ENCODE data around the gene NEGR1.

NEGR1 gene

GRCh38 chr1:71944006-71944405 lies 338.3 kb downstream of the NEGR1 start:
- Histone ChIP-seq H3K36me3 (ENCODE audit: insufficient read depth, low read length) (no peaks in the 10 kb centered on the region), H3K9me2 (replicated peaks; ENCODE audit: low read depth, low read length) (no peaks in the 10 kb centered on the region), H3K4me1 (ENCODE audit: insufficient read depth, low read length, poor library complexity, severe bottlenecking) (peaks cover 6% of the 10 kb centered on the region), H3F3A (ENCODE audit: low read depth) (no peaks in the 10 kb centered on the region), H3K27me3 (ENCODE audit: insufficient read depth, low read length, poor library complexity, severe bottlenecking) (no peaks in the 10 kb centered on the region), H3K79me2 (ENCODE audit: insufficient read depth, low read length) (no peaks in the 10 kb centered on the region), H3K4me3 (ENCODE audit: low read length, poor library complexity, severe bottlenecking) (no peak overlapping the region), H3K9ac (ENCODE audit: low read depth, low read length, poor library complexity, severe bottlenecking) (no peak overlapping the region), H3K4me2 (ENCODE audit: low read depth, low read length, poor library complexity, severe bottlenecking) (no peak overlapping the region), H3K9me3 (ENCODE audit: insufficient read depth, low read depth, low read length) (no peaks in the 10 kb centered on the region), H2AFZ (ENCODE audit: low read length) (peak overlapping the region; percentile 40), H4K20me1 (ENCODE audit: insufficient read depth, low read length, poor library complexity, severe bottlenecking) (no peaks in the 10 kb centered on the region)
- TF ChIP-seq EZH2phosphoT487 (IDR thresholded peaks at IDR 0.05; ENCODE audit: borderline replicate concordance) (no peak), CTCF (conservative IDR thresholded peaks at IDR 0.05; ENCODE audit: low read length) (no peak)

DNA sequence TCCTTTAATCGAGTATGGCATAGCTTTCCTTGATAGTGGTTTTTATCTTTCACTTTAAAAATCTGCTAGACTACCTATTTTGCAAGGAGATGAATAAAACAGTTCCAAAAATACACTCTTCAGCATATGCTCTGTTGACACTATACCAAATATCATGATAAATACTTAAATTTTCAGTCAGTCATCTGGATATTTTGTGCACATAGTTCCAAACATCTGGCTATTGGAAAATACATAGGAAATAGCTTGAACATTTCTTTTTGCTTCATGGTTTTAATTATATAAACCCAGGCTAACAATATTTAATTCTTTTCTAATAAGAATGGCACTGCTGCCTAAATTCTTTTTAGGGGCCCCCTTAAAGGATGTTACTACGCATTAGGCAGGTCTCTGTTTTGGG lies 342.1 kb downstream of the NEGR1 start:
- H3K9ac ChIP-seq (ENCODE audit: low read depth, low read length, poor library complexity, severe bottlenecking), result no peak overlapping the region
- H3K4me2 ChIP-seq (ENCODE audit: low read depth, low read length, poor library complexity, severe bottlenecking), result no peak overlapping the region
- no peaks in the 10 kb centered on the region for H3K36me3 ChIP-seq (ENCODE audit: insufficient read depth, low read length)

DNA sequence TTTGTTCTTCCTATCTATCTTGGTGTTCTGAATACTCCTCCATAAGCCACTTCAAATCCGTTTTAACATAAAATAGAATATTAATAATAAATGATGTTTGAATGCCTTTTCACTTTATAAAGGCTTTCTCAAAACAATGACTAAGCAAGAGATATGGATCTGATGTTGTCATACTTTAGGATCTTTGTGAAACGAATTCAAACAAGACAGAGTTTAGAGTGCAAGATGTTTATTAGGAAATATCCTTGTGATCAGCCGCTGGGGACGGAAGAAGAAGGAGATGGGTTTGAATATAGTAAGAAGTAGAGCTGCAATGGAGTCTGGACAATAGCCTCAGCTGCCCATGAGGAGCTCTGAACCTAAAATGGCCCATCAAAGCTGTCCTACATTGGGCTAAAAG lies 351.8 kb downstream of the NEGR1 start:
- TF ChIP-seq CTCF (conservative IDR thresholded peaks at IDR 0.05; ENCODE audit: low read length), result no peak
- no peak for TF ChIP-seq EZH2phosphoT487 (IDR thresholded peaks at IDR 0.05; ENCODE audit: borderline replicate concordance)

More for the DNA sequence above, 342.1 kb downstream of the NEGR1 start:
- TF ChIP-seq EZH2phosphoT487 (IDR thresholded peaks at IDR 0.05; ENCODE audit: borderline replicate concordance) (no peak), CTCF (conservative IDR thresholded peaks at IDR 0.05; ENCODE audit: low read length) (no peak)
- Histone ChIP-seq H3K4me1 (ENCODE audit: insufficient read depth, low read length, poor library complexity, severe bottlenecking) (peaks cover 21% of the 10 kb centered on the region), H3K9me2 (replicated peaks; ENCODE audit: low read depth, low read length) (no peaks in the 10 kb centered on the region), H3K27me3 (ENCODE audit: insufficient read depth, low read length, poor library complexity, severe bottlenecking) (no peaks in the 10 kb centered on the region), H3F3A (ENCODE audit: low read depth) (no peaks in the 10 kb centered on the region; the same call in 1 of the 2 replicates), H4K20me1 (ENCODE audit: insufficient read depth, low read length, poor library complexity, severe bottlenecking) (no peaks in the 10 kb centered on the region), H3K79me2 (ENCODE audit: insufficient read depth, low read length) (no peaks in the 10 kb centered on the region), H2AFZ (ENCODE audit: low read length) (no peak overlapping the region), H3K4me3 (ENCODE audit: low read length, poor library complexity, severe bottlenecking) (no peak overlapping the region), H3K9me3 (ENCODE audit: insufficient read depth, low read depth, low read length) (no peaks in the 10 kb centered on the region)

More for the DNA sequence above, 351.8 kb downstream of the NEGR1 start:
- Histone ChIP-seq H3K9ac (ENCODE audit: low read depth, low read length, poor library complexity, severe bottlenecking) (no peak overlapping the region), H3K4me1 (ENCODE audit: insufficient read depth, low read length, poor library complexity, severe bottlenecking) (peaks cover under 1% of the 10 kb centered on the region), H3K4me2 (ENCODE audit: low read depth, low read length, poor library complexity, severe bottlenecking) (no peak overlapping the region), H3F3A (ENCODE audit: low read depth) (no peaks in the 10 kb centered on the region), H3K9me2 (replicated peaks; ENCODE audit: low read depth, low read length) (no peaks in the 10 kb centered on the region), H4K20me1 (ENCODE audit: insufficient read depth, low read length, poor library complexity, severe bottlenecking) (no peaks in the 10 kb centered on the region), H2AFZ (ENCODE audit: low read length) (no peak overlapping the region), H3K4me3 (ENCODE audit: low read length, poor library complexity, severe bottlenecking) (no peak overlapping the region), H3K79me2 (ENCODE audit: insufficient read depth, low read length) (no peaks in the 10 kb centered on the region), H3K9me3 (ENCODE audit: insufficient read depth, low read depth, low read length) (no peaks in the 10 kb centered on the region), H3K27me3 (ENCODE audit: insufficient read depth, low read length, poor library complexity, severe bottlenecking) (no peaks in the 10 kb centered on the region), H3K36me3 (ENCODE audit: insufficient read depth, low read length) (no peaks in the 10 kb centered on the region)

Measured in Loucy (cell line).